HG03442 (cell line): ENCODE results near the gene THADA.
A peak's percentile ranks its signal among the peaks of the same experiment; 100 is the strongest.
"Not testable (repeated sequence)": the region's sequence is repeated elsewhere in the genome, so short reads cannot be mapped to it uniquely, and the experiment has no call there.

Source experiments
- ATAC-seq: cut with Tn5 transposase; IDR thresholded peaks from one replicate; pipeline ENCODE4 v1.9.1; 2021; ENCODE audit warnings: mild to moderate bottlenecking, moderate library complexity; ENCODE audit not compliant: unreplicated experiment

THADA gene

GRCh38 chr2:43467891-43468290 lies 127.9 kb downstream of the THADA start:
- ATAC-seq: no peak

DNA sequence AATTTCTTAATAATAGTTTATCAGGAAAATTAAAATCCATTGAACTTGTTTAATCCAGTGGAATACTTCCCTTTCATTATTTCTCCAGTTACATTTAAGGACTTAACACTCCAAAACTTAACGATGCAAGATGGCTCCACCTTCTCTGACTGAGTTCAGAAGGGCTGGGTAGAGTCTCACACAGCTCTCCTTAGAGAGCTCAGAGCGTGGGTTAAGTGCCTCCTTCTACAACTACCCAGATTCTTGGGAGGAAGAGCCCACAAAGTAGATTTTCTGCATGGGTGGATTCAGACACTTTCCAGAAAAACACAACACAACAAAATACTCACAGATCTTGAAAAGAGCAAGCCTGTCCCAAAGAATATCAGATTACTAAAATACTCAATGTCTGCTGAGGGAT lies 130.6 kb downstream of the THADA start:
- ATAC-seq: no peak

DNA sequence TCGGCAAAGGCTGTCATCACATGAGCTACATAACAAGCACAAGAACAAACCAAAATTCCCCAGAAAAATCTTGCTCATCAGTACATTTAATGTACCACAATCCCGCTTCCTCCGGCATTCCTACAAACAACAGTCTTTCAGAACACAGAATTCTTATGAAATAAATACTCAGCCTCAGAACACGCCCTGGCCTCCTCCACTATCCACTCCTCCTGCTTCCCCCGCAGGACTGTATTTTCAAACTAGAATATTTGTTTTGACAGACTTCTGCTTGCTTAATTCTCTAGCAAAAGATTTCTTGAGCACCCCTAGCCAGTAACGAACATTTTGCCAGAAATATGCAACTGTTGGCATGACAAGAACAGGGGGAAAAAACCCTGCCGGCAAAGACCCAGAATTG lies 131.2 kb downstream of the THADA start:
- no peak for ATAC-seq

DNA sequence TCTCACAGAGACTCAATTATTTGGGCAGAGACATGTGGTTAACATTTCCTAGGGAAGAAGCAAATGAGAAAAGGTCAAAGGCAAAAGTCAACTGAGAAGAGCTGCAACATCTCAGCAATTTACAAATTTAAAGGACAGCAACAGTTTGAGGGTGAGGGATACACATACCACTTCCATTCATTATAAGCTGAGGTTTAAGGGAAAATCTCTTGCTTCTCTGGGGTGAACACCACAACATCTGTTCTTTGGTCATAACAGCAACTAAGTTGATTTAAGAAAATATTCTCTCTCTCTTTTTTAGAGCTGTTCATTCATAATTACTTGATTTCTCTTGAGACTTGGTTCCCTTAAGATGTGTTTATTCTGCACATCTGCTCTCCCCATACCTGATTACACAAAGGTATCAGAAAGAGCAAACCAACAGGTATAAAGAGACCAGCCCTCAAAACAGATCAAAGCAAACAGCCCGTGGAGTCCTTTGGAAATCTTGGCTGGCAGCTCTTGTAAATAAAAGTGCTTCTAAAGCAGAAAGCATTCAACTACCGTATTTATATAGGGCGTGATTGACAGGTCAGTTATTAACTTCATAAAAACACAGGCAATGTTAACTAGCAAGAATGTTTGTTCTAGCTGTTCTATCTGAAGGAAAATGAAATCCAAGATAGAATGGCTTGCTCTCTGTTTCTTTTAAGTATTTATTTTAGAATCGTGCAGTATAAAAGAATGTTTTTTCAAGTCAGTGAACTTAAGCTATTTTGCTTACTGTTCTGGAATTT lies 132.8 kb downstream of the THADA start:
- ATAC-seq: no peak

GRCh38 chr2:43461453-43462073 lies 134.3 kb downstream of the THADA start:
- peak; percentile 85 for ATAC-seq

DNA sequence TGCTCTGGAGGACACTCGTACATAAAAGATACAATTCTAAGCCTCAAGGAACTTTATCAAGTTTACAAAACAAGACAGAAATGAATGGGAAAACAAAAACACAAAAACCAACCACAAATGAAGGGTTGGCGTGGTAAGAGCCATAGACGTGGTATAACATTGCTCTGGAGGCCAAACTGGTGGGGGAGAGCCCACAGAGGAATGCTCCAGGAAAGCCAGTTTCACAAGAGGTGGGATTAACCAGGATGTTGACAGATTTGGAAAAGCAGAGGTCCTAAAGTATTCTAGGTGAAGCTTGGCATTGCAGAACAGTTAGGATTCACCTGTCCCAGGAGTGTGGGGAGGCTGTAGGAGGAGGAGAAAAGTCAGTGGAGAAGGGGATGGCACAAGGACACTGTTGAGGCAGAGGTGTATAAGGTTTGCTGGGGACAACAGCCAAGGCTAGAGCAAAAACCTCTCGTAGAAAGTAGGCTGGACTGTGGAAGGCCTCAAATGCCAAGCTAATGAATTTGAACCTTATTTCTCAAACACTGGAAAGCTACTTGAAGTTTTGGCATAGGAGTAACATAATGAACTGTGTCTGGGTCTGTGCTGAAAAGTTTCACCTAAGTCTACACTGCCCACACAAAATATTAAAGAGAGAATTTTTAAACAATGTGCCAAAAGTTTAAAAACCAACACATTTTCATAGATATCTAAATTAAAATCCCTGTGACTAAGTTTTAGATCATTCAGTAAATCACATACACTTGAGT lies 135.1 kb downstream of the THADA start:
- ATAC-seq: no peak

GRCh38 chr2:43460174-43460546 lies 135.7 kb downstream of the THADA start:
- ATAC-seq: no peak

DNA sequence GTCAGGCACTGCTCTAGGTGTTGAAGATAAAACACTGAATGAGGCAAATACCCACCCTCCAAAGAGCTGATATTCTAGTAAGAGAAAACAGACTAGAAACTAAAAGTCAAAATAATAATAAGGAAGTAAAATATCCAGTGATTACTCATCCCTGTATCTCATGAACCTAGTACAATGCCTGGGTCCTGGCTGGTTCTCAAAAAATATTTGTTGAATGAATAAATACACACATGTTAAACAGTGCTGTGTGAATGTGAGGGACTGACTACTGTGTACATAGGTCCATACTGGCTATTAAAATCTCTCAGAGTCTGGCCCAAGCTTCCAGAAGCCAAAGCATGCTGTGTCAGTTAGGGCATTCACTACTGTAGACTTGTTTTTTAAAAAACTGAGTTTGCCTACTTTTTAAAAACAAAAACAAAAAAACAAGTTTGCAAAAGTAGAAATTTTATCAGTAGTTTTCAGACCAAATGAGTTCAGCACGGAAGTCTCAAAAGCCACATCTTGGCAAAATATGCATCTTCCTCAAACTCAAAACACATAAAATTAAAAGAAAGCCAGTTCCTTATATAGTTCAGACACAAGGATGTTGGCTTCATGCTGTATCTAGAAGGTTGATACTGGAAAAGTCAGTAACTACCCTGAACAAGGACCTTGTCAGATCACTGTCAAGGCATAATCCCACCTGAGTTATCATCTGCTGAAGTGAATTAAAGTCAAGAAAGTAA lies 136.2 kb downstream of the THADA start:
- no peak for ATAC-seq

- ATAC-seq: no peak
Observed at GRCh38 chr2:43458014-43458628, 137.7 kb downstream of the THADA start.

- ATAC-seq: peak; percentile 40
Observed at GRCh38 chr2:43455731-43456642, 139.9 kb downstream of the THADA start.

DNA sequence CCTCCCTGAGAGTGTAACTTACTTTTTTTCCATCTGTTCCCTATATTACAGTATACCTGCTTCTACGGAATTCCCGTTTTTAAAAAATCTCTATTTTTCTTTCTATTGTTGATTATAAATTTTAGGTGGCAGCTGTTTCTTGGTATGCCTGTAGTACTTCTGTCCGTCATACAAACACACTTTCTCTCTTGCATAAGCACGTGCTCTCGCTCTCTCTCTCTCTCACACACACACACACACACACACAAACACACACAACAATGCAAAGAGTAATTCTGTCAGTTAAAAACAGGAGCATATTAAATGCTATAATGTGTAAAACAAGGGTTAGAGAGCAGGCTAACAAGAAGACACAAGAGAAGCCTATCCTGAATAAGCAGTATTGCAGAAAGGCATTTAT lies 140.5 kb downstream of the THADA start:
- no peak for ATAC-seq

- ATAC-seq: no peak
Observed at GRCh38 chr2:43454791-43455190, 141.0 kb downstream of the THADA start.

GRCh38 chr2:43453179-43454170 lies 142.4 kb downstream of the THADA start:
- no peak for ATAC-seq

DNA sequence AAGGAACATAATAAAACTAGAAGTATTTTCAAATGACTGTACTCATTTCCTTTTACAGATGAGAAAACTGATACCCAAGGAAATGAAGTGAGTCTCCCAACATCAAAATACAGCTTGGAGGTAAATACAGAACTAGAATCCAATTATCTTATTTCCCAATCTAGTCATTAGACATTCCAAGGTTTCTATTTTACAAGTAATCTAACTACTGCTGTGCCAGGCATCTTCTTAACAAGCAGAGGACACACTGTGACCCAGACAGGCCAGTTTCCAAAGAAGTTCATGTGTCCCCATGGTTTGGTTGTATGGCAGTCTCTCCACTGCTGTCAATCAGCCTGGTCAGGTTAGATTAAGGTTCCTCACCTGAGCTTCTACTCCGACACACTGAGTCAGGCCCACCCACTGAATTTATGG lies 143.5 kb downstream of the THADA start:
- ATAC-seq: no peak

GRCh38 chr2:43450617-43451016 lies 145.2 kb downstream of the THADA start:
- no peak for ATAC-seq

- ATAC-seq: no peak
Observed at GRCh38 chr2:43448822-43449110, 147.1 kb downstream of the THADA start.

- ATAC-seq: no peak
Observed at GRCh38 chr2:43448011-43448821, 147.6 kb downstream of the THADA start.

- not testable (repeated sequence) for ATAC-seq
Observed at GRCh38 chr2:43446755-43447154, 149.1 kb downstream of the THADA start.
